Natural killer cell (primary cell): ENCODE measurements around the gene ZPR1. TPM values are rescaled to one million over a fixed set of nuclear protein-coding genes. Genes with fewer than 3 reads are reported as not detected.

Experiments used
- ATAC-seq, 3 donors: fragments of 150-1000 bp in 2 of 3; fragments of 200-7000 bp in 1 of 3; cut with Tn5 transposase; 1 replicate in 1 of 3; 2 replicates in 2 of 3; pipeline ENCODE4 v1.10.0; 2021; ENCODE audit warnings: mild to moderate bottlenecking in 2 of 3, moderate library complexity in 2 of 3
- DNase-seq, 2 donors: peaks; one replicate each; pipeline versions ENCODE4 v3.0.0 to v3.0.0-alpha.2; 2013 to 2021; ENCODE audit warnings: mixed read lengths in 1 of 2
- H3K27ac ChIP-seq: one replicate; pipeline ENCODE4 v1.5.1; 2013; ENCODE audit warnings: mild to moderate bottlenecking, low read length
- H3K27me3 ChIP-seq: one replicate; pipeline ENCODE4 v1.6.1; 2013; ENCODE audit warnings: low read length; ENCODE audit not compliant: control insufficient read depth, insufficient read depth
- H3K36me3 ChIP-seq: one replicate; pipeline ENCODE4 v1.6.1; 2013; ENCODE audit warnings: low read length; ENCODE audit not compliant: control insufficient read depth, insufficient read depth
- H3K4me1 ChIP-seq: one replicate; pipeline ENCODE4 v1.6.1; 2013; ENCODE audit warnings: low read length; ENCODE audit not compliant: control insufficient read depth, insufficient read depth
- H3K4me3 ChIP-seq: one replicate; pipeline ENCODE4 v1.5.1; 2013; ENCODE audit warnings: low read length
- H3K9me3 ChIP-seq: one replicate; pipeline ENCODE4 v1.6.1; 2013; ENCODE audit warnings: low read length; ENCODE audit not compliant: control insufficient read depth, insufficient read depth
- H3K27ac Mint-ChIP-seq, 2 donors: one replicate each; pipeline ENCODE4 v1.8.0; 2022; ENCODE audit warnings: mild to moderate bottlenecking in 2 of 2, mixed read lengths in 2 of 2, moderate library complexity in 1 of 2
- H3K27me3 Mint-ChIP-seq, 2 donors: one replicate each; pipeline ENCODE4 v1.8.0; 2022; ENCODE audit warnings: low read depth in 2 of 2, mixed read lengths in 2 of 2
- H3K36me3 Mint-ChIP-seq: one replicate; pipeline ENCODE4 v1.8.0; 2022; ENCODE audit warnings: mixed read lengths
- H3K4me1 Mint-ChIP-seq, 2 donors: one replicate each; pipeline ENCODE4 v1.8.0; 2022; ENCODE audit warnings: mixed read lengths in 2 of 2
- H3K4me3 Mint-ChIP-seq: one replicate; pipeline ENCODE4 v1.8.0; 2022; ENCODE audit warnings: mild to moderate bottlenecking, moderate library complexity, mixed read lengths
- H3K9me3 Mint-ChIP-seq, 2 donors: one replicate each; pipeline ENCODE4 v1.8.0; 2022; ENCODE audit warnings: mixed read lengths in 2 of 2
- CTCF ChIP-seq: fragments of 200-600 bp; IDR thresholded peaks from one replicate; pipeline ENCODE4 v1.8.0; 2022; ENCODE audit warnings: antibody characterized with exemption
- WGBS: methylation state at CpG from one replicate; pipeline ENCODE4 v1.1.7; 2013; ENCODE audit warnings: missing lambda C conversion rate; ENCODE audit not compliant: insufficient coverage; 5-methylcytosine and 5-hydroxymethylcytosine counted together
- intact Hi-C: fragments of 100-400 bp; cut with micrococcal nuclease; formaldehyde crosslinking; loops from one replicate; pipeline ENCODE4 v1.14.2; 2022
- total RNA-seq, 4 donors: library from RNA; stranded (reverse); fragments of 120-200 nt in 1 of 4; gene quantifications; one replicate each; pipeline versions ENCODE4 v1.2.3 to v1.2.4, GENCODE V29; 2013 to 2022

Gene ZPR1
- total RNA-seq, 3 donors from 2014 or later (not counting 1 experiment from before 2014, with no cell fraction given): 92.0 to 107 (median 92.6) TPM

GRCh38 chr11:116826751-116827431 is 39.1 kb upstream of the ZPR1 start:
- H3K36me3 ChIP-seq: no peaks in the 10 kb centered on the region
- peak in 1 of 3 donors; percentile 22 for ATAC-seq

GRCh38 chr11:116825854-116826750 is 38.3 kb upstream of the ZPR1 start:
- no peaks in the 10 kb centered on the region for H3K9me3 ChIP-seq
- WGBS: 90% methylated on average over 22 of the region's 22 CpGs

More at GRCh38 chr11:116826751-116827431, 39.1 kb upstream of the ZPR1 start:
- H3K4me3 ChIP-seq: no peak overlapping the region
- Mint-ChIP-seq H3K9me3 (no peaks in the 10 kb centered on the region), H3K4me1 (no peaks in the 10 kb centered on the region), H3K36me3 (no peaks in the 10 kb centered on the region), H3K27me3 (peaks cover 0 to 3% of the 10 kb centered on the region in 2 donors), H3K4me3 (no peak overlapping the region), H3K27ac (no peak overlapping the region)
- 86% methylated on average over 9 of the region's 9 CpGs for WGBS
- H3K4me1 ChIP-seq: no peaks in the 10 kb centered on the region
- TF ChIP-seq CTCF: no peak
- H3K9me3 ChIP-seq: no peaks in the 10 kb centered on the region
- H3K27ac ChIP-seq: no peak overlapping the region
- no peaks in the 10 kb centered on the region for H3K27me3 ChIP-seq
- DNase-seq: no peak
- intact Hi-C loops: no loop called here

GRCh38 chr11:116825434-116825833 is 37.6 kb upstream of the ZPR1 start:
- no peaks in the 10 kb centered on the region for H3K27me3 Mint-ChIP-seq
- Histone ChIP-seq H3K27ac (no peak overlapping the region), H3K36me3 (no peaks in the 10 kb centered on the region), H3K4me3 (no peak overlapping the region), H3K4me1 (no peaks in the 10 kb centered on the region), H3K27me3 (no peaks in the 10 kb centered on the region), H3K9me3 (no peaks in the 10 kb centered on the region)
- DNase-seq: no peak
- ATAC-seq: no peak
- H3K36me3 Mint-ChIP-seq: no peaks in the 10 kb centered on the region
- intact Hi-C loops: no loop called here
- no peak overlapping the region for H3K27ac Mint-ChIP-seq
- no peaks in the 10 kb centered on the region for H3K9me3 Mint-ChIP-seq
- H3K4me1 Mint-ChIP-seq: no peaks in the 10 kb centered on the region
- H3K4me3 Mint-ChIP-seq: no peak overlapping the region
- 88% methylated on average over 5 of the region's 5 CpGs for WGBS
- TF ChIP-seq CTCF: no peak

More at GRCh38 chr11:116825854-116826750, 38.3 kb upstream of the ZPR1 start:
- Histone ChIP-seq H3K27me3 (no peaks in the 10 kb centered on the region), H3K4me1 (no peaks in the 10 kb centered on the region), H3K27ac (no peak overlapping the region), H3K36me3 (no peaks in the 10 kb centered on the region), H3K4me3 (no peak overlapping the region)
- H3K27me3 Mint-ChIP-seq: peaks cover 0 to 2% of the 10 kb centered on the region in 2 donors
- intact Hi-C loops: no loop called here
- no peaks in the 10 kb centered on the region for H3K9me3 Mint-ChIP-seq
- no peaks in the 10 kb centered on the region for H3K4me1 Mint-ChIP-seq
- H3K36me3 Mint-ChIP-seq: no peaks in the 10 kb centered on the region
- no peak overlapping the region for H3K27ac Mint-ChIP-seq
- no peak for TF ChIP-seq CTCF
- no peak for DNase-seq
- no peak overlapping the region for H3K4me3 Mint-ChIP-seq
- peak in 1 of 3 donors; percentile 15 for ATAC-seq
